ENCODE measurements around the gene TNFRSF12A.

TNFRSF12A gene

GRCh38 chr16:3038896-3039295 lies 18.7 kb downstream of the TNFRSF12A start:
- no peak for DNase-seq (ENCODE audit: low read depth)
- H3K4me3 ChIP-seq (ENCODE audit: low read depth, low read length) = no peak overlapping the region
- TF ChIP-seq CTCF (IDR thresholded peaks at IDR 0.05; ENCODE audit: low read depth, low read length, missing control alignments) = no peak

- no peak for DNase-seq (ENCODE audit: low read depth)
- no peak for TF ChIP-seq CTCF (IDR thresholded peaks at IDR 0.05; ENCODE audit: low read depth, low read length, missing control alignments)
- no peak overlapping the region for H3K4me3 ChIP-seq (ENCODE audit: low read depth, low read length)
These were observed 22.2 kb downstream of the TNFRSF12A start for GRCh38 chr16:3042376-3042775.

- no peak for TF ChIP-seq CTCF (IDR thresholded peaks at IDR 0.05; ENCODE audit: low read depth, low read length, missing control alignments)
- no peak overlapping the region for H3K4me3 ChIP-seq (ENCODE audit: low read depth, low read length)
- DNase-seq (ENCODE audit: low read depth) = no peak
These were observed 24.5 kb downstream of the TNFRSF12A start for GRCh38 chr16:3044708-3045107.

- TF ChIP-seq CTCF (IDR thresholded peaks at IDR 0.05; ENCODE audit: low read depth, low read length, missing control alignments) = no peak
- peak within 1 kb of the TSS; percentile 51 for H3K4me3 ChIP-seq (ENCODE audit: low read depth, low read length)
- DNase-seq (ENCODE audit: low read depth) = no peak
These were observed 25.8 kb downstream of the TNFRSF12A start, which contains the start of gene MMP25 for GRCh38 chr16:3045758-3046640. MMP25 (plus strand) TSS chr16:3046561; CDS start chr16:3046918, 357 bp downstream.

GRCh38 chr16:3046641-3047386 lies 26.6 kb downstream of the TNFRSF12A start:
- no peak for TF ChIP-seq CTCF (IDR thresholded peaks at IDR 0.05; ENCODE audit: low read depth, low read length, missing control alignments)
- no peak for DNase-seq (ENCODE audit: low read depth)
- no peak overlapping the region for H3K4me3 ChIP-seq (ENCODE audit: low read depth, low read length)

- no peak overlapping the region for H3K4me3 ChIP-seq (ENCODE audit: low read depth, low read length)
- DNase-seq (ENCODE audit: low read depth) = no peak
- TF ChIP-seq CTCF (IDR thresholded peaks at IDR 0.05; ENCODE audit: low read depth, low read length, missing control alignments) = no peak
These were observed 27.2 kb downstream of the TNFRSF12A start for GRCh38 chr16:3047387-3047720.

All from GM12864 (cell line).